Gastrocnemius medialis (tissue), 4 donors: Measurements from ENCODE around the gene SMTNL2.

Experiments used
- POLR2A ChIP-seq, 2 donors: fragments of 450-650 bp; IDR thresholded peaks; one replicate each; pipeline ENCODE4 v1.6.1; 2017; ENCODE audit warnings: antibody characterized with exemption in 2 of 2, mild to moderate bottlenecking in 2 of 2, moderate library complexity in 2 of 2
- TF ChIP-seq, protein P1 (sequence below), 5 experiments: fragments of 450-650 bp in 3 of 5; fragments of 200-600 bp in 2 of 5; sonication (generic) in 2 of 5; IDR thresholded peaks in 4 of 5; conservative IDR thresholded peaks in 1 of 5; 1 replicate in 4 of 5; 2 replicates in 1 of 5; pipeline ENCODE4 v1.5.1; 2016 to 2019; ENCODE audit warnings: antibody characterized with exemption in 5 of 5, mild to moderate bottlenecking in 3 of 5, moderate library complexity in 3 of 5

DNA sequence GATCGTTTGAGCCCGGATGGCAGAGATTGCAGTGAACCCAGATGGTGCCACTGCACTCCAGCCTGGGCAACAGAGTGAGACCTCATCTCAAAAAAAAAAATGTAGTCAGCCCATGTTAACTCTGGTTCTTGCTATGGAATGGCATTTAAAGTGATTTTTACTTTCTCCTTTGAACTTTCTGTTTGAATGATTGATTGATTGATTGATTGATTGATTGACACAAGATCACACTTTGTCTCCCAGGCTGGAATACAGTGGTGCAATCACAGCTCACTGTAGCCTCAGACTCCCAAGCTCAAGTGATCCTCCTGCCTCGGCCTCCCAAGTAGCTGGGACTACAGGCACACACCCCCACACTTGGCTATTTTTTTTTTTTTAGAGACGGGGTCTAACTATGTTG lies 17.0 kb downstream of the SMTNL2 start:
- TF ChIP-seq, protein P1, sequence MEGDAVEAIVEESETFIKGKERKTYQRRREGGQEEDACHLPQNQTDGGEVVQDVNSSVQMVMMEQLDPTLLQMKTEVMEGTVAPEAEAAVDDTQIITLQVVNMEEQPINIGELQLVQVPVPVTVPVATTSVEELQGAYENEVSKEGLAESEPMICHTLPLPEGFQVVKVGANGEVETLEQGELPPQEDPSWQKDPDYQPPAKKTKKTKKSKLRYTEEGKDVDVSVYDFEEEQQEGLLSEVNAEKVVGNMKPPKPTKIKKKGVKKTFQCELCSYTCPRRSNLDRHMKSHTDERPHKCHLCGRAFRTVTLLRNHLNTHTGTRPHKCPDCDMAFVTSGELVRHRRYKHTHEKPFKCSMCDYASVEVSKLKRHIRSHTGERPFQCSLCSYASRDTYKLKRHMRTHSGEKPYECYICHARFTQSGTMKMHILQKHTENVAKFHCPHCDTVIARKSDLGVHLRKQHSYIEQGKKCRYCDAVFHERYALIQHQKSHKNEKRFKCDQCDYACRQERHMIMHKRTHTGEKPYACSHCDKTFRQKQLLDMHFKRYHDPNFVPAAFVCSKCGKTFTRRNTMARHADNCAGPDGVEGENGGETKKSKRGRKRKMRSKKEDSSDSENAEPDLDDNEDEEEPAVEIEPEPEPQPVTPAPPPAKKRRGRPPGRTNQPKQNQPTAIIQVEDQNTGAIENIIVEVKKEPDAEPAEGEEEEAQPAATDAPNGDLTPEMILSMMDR (IDR thresholded peaks at IDR 0.05 in 4 of 5, conservative IDR thresholded peaks at IDR 0.05 in 1 of 5), result no peak
- TF ChIP-seq POLR2A (IDR thresholded peaks at IDR 0.05), result no peak
